Measurements from ENCODE around the gene FBH1. TPM values are rescaled to one million over a fixed set of nuclear protein-coding genes. Genes with fewer than 3 reads are reported as not detected.

The FBH1 gene
- total RNA-seq (2011; cell fraction: chromatin; rRNA removed; ENCODE audit: low replicate concordance) = 410 and 519 TPM in 2 replicates
- 208 and 256 TPM in 2 replicates for total RNA-seq (2011; cell fraction: nucleolus; rRNA removed)
- total RNA-seq (2011; cell fraction: nucleoplasm; rRNA removed) = 298 and 374 TPM in 2 replicates
- total RNA-seq (2014; rRNA removed) = 80.6 and 87.9 TPM in 2 replicates
- 77.7 and 77.8 TPM in 2 replicates for total RNA-seq (2014; rRNA removed; fragmentation: Illumina TruSeq; extraction: Trizol)
- total RNA-seq (2015; rRNA removed; fragmentation: Illumina TruSeq; extraction: Trizol) = 107 and 108 TPM in 2 replicates
- total RNA-seq (2021) = 93.5 and 95.1 TPM in 2 replicates
- polyA plus RNA-seq (2011; rRNA removed) = 85.6 and 89.2 TPM in 2 replicates
- 69.8 and 73.7 TPM in 2 replicates for polyA plus RNA-seq (2011; cell fraction: cytosol; rRNA removed)
- 239 and 245 TPM in 2 replicates for polyA plus RNA-seq (2011; cell fraction: nucleus; rRNA removed)
- polyA plus RNA-seq (2012) = 54.6 and 57.0 TPM in 2 replicates
- 66.3 and 70.1 TPM in 2 replicates for polyA plus RNA-seq (2014; fragmentation: Illumina TruSeq; extraction: Trizol)
- polyA plus RNA-seq (2014; fragmentation: Nextera tagmentation; extraction: Ambion mirVana) = 10 to 100 TPM; 13.4 to 23.4 TPM
- polyA plus RNA-seq (2014; rRNA removed) = 69.7 and 73.1 TPM in 2 replicates
- polyA minus RNA-seq (2011; rRNA and poly(A)+ RNA removed) = 138 and 191 TPM in 2 replicates
- 70.7 and 86.7 TPM in 2 replicates for polyA minus RNA-seq (2011; cell fraction: cytosol; rRNA and poly(A)+ RNA removed)
- polyA minus RNA-seq (2011; cell fraction: nucleus; rRNA and poly(A)+ RNA removed) = 79.0 and 120 TPM in 2 replicates
- Bru-seq, nascent RNA = percentile 88 among the genes with signal in this experiment
- percentile 85 among the genes with signal in this experiment for BruChase-seq, experiment 1, labeled RNA remaining after a 2-hour chase
- BruChase-seq, experiment 2, labeled RNA remaining after a 6-hour chase = percentile 89 among the genes with signal in this experiment
- long read RNA-seq, experiment 1, transcript FBH1-201 (21 exons, 3,560 nt) = major isoform, 98 of 382 reads
- long read RNA-seq, experiment 1, partial matches to known transcripts = 159 of 382 reads
- long read RNA-seq, experiment 1, other reads (novel, unspliced or antisense) = 125 of 382 reads
- long read RNA-seq, experiment 2, transcript FBH1-201 (21 exons, 3,560 nt) = major isoform, 17 of 60 reads
- long read RNA-seq, experiment 2, partial matches to known transcripts = 19 of 60 reads
- long read RNA-seq, experiment 2, other reads (novel, unspliced or antisense) = 23 of 60 reads
- long read RNA-seq, experiment 3, transcript FBH1-201 (21 exons, 3,560 nt) = major isoform, 7 of 24 reads
- long read RNA-seq, experiment 3, partial matches to known transcripts = 8 of 24 reads
- long read RNA-seq, experiment 3, other reads (novel, unspliced or antisense) = 9 of 24 reads

DNA sequence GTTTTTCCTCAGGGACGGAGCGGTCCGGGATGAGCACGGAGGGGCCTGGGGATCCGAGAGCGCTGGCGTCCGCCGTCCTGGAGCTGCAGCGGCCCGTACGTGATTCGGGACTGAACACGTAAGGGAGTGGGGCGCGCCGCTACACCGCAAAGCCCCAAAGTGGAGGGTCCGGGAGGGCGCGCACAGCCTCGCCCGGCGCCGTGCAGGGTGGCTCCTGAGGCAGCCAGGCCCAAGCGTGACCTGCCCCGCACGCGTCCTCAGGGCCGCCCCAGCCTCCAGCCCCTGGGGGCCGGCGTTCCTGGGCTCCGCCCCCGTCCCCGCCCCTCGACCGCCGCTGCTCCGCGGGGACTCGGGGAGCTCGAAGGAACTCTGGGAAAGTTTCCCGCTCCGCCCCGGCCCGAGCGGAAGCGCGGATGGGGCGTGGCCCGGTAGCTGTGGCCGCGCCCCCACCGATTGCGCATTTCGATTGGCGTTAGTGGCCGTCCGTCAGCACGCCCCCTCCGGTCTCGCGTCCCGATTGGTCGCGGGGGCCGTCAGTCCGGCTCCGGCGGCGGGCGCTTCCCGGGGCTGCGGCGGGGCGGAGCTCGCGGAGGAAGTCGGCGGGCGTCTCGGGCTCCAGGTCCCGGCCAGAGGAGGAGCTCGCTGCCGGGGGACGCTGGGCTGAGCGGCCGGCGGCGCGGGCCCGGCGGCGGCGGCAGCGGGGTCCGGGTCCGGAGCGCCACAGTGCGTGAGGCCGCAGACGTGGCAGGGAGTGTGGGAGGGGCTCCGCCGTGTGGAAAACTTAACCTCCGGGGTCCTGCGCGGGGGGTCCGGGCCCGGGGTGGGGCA is at the start of gene FBH1, which contains the start of gene ANKRD16:
FBH1 (plus strand) TSS at position 620 of the 828 bp plus-strand sequence; CDS start at position 723, 103 bp downstream.
ANKRD16 (minus strand) TSS at position 270 of the 828 bp plus-strand sequence. CDS start 539 bp downstream, outside the sequence.
- under 1% methylated on average over 80 of the region's 109 CpGs for WGBS (ENCODE audit: insufficient coverage, low coverage, missing lambda C conversion rate)
- FAIRE-seq (peak; percentile 56), ATAC-seq (peak; percentile 92), DNase-seq (ENCODE audit: extremely low read depth in 1 of 4, low spot score in 3 of 4) (peak; percentile 97 to 99 (median 98))
- intact Hi-C loops (cut with micrococcal nuclease) (loop anchor here (5.0 kb wide), 2 partner anchors 78 to 203 kb away; partner anchors contain the start of gene GDI2), in situ Hi-C loops (cut with MboI) (no loop called here)
- peaks cover 65% of the 10 kb centered on the region for H3K36me3 ChIP-seq (ENCODE audit: control insufficient read depth, insufficient read depth, low read length)
- BruUV-seq (replicated peaks) = no TSS peak
- H3K9me1 ChIP-seq (ENCODE audit: control insufficient read depth, insufficient read depth, low read length) = peaks cover 3% of the 10 kb centered on the region
- peak within 1 kb of the TSS; percentile 100 for H3K4me2 ChIP-seq (ENCODE audit: insufficient read depth, low read length)
- H3K79me2 ChIP-seq (ENCODE audit: control insufficient read depth, insufficient read depth, low read length) = peaks cover 76% of the 10 kb centered on the region
- H4K20me1 ChIP-seq (replicated peaks; ENCODE audit: control insufficient read depth, insufficient read depth, low read length) = no peaks in the 10 kb centered on the region; the same call in 1 of the 2 replicates
- ChIA-PET CTCF (ENCODE audit: low intra/inter-chr PET ratio) (no interaction called here), POLR2A (interaction anchor here (0.5 to 3.2 kb wide), 16 partner anchors 9 to 645 kb away, joined by 3 to 25 read pairs (median 4); partner anchors contain the start of genes GDI2 and TASOR2)
- H3K4me1 ChIP-seq (replicated peaks in 1 of 2; ENCODE audit: control insufficient read depth in 2 of 2, insufficient read depth in 2 of 2, low read length in 2 of 2) = peaks cover 42 to 45% of the 10 kb centered on the region in 2 experiments
- no peaks in the 10 kb centered on the region for H3K27me3 ChIP-seq (ENCODE audit: control insufficient read depth in 2 of 2, insufficient read depth in 2 of 2, low read length in 2 of 2)
- H3K4me3 ChIP-seq = peak within 1 kb of the TSS; percentile 84
- H2AFZ ChIP-seq (ENCODE audit: low read depth, low read length) = peak within 1 kb of the TSS; percentile 91
- peak within 1 kb of the TSS; percentile 87 for H3K27ac ChIP-seq (ENCODE audit: extremely low read depth, low read depth, low read length)
- H3K9ac ChIP-seq (ENCODE audit: insufficient read depth in 1 of 2, low read depth in 2 of 2, low read length in 2 of 2) = peak within 1 kb of the TSS; percentile 86 to 96
- no peaks in the 10 kb centered on the region for H3K9me3 ChIP-seq (replicated peaks; ENCODE audit: control insufficient read depth, insufficient read depth, low read depth, low read length)
- TF ChIP-seq ZBTB7A (IDR thresholded peaks at IDR 0.05; ENCODE audit: borderline replicate concordance, control insufficient read depth, low read depth, low read length) (peak; percentile 62; the same call in 1 of the 2 replicates), TAF1 (IDR thresholded peaks at IDR 0.05; ENCODE audit: control insufficient read depth, extremely low read depth, insufficient read depth, low read length, severe bottlenecking) (peak; percentile 85), NFE2L1 (tag; IDR thresholded peaks at IDR 0.05; ENCODE audit: borderline replicate concordance, low read depth) (no peak), EP400 (IDR thresholded peaks at IDR 0.05) (peak; percentile 54; the same call in 1 of the 2 replicates), MEF2D (tag; conservative IDR thresholded peaks at IDR 0.05; ENCODE audit: low read depth) (no peak), KLF1 (tag; IDR thresholded peaks at IDR 0.05) (peak; percentile 93), FUS (optimal IDR thresholded peaks at IDR 0.05; ENCODE audit: low read depth, low read length) (peak; percentile 22), FOS (IDR thresholded peaks at IDR 0.05; ENCODE audit: extremely low read depth, insufficient read length) (peak; percentile 98), ELF1 (tag; IDR thresholded peaks at IDR 0.05) (peak; percentile 93), ELF2 (CRISPR knock-in tag; IDR thresholded peaks at IDR 0.05) (peak; percentile 10; the same call in 1 of the 2 replicates), POLR2B (IDR thresholded peaks at IDR 0.05; ENCODE audit: low read depth, partially characterized antibody) (peak; percentile 66), NEUROD1 (IDR thresholded peaks at IDR 0.05; ENCODE audit: borderline replicate concordance, low read depth, low read length, partially characterized antibody) (peak; percentile 98), RBM34 (IDR thresholded peaks at IDR 0.05; ENCODE audit: borderline replicate concordance, insufficient read depth, low read length) (peak; percentile 90; the same call in 1 of the 2 replicates), ZBTB2 (IDR thresholded peaks at IDR 0.05) (no peak), SMARCE1 (IDR thresholded peaks at IDR 0.05) (no peak)

All from K562 (cell line).